Measurements from ENCODE around the gene MAGI2.

MAGI2 gene

DNA sequence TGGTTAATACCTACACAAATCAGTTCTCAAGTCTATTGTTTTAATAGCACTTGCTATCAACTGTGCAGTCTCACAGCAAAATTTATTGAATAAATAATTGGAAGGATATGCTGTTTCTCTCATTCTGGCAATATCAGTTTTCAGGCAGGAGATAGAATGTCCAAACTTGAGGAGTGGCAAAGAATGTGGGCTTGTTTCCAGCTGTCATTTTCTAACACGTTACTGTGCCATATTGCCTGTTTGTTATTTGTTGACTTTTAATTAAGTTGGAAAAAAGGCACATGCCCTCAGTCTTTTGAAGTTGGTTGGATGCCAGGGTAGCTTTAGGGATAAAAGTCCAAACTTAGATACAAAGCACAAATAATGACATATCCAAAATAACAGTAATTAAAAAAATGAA, 52.2 kb downstream of the MAGI2 start:
- Histone ChIP-seq H3K27ac (ENCODE audit: low read length, poor library complexity, severe bottlenecking) (no peak overlapping the region), H4K8ac (ENCODE audit: low read length) (no peak overlapping the region), H3K4me1 (ENCODE audit: control insufficient read depth, insufficient read depth, low read depth, low read length) (no peaks in the 10 kb centered on the region), H3K9ac (ENCODE audit: low read length) (no peak overlapping the region), H3K27me3 (ENCODE audit: control insufficient read depth in 1 of 2, insufficient read depth in 1 of 2, low read length in 2 of 2) (no peaks in the 10 kb centered on the region), H3K4me3 (ENCODE audit: insufficient read depth in 1 of 2, low read depth in 1 of 2, low read length in 2 of 2) (no peak overlapping the region), H2BK12ac (ENCODE audit: low read length in 2 of 2) (no peak overlapping the region), H2AK5ac (ENCODE audit: low read length, severe bottlenecking) (no peak overlapping the region), H3K23ac (ENCODE audit: low read length in 2 of 2) (no peak overlapping the region), H3K4ac (ENCODE audit: low read depth in 1 of 2, low read length in 2 of 2) (no peak overlapping the region), H2BK120ac (ENCODE audit: low read depth, low read length) (no peak overlapping the region), H3K4me2 (ENCODE audit: low read length, poor library complexity, severe bottlenecking) (no peak overlapping the region), H3K79me1 (replicated peaks; ENCODE audit: low read length, poor library complexity, severe bottlenecking) (no peaks in the 10 kb centered on the region), H3K18ac (ENCODE audit: low read depth in 1 of 2, low read length in 2 of 2) (no peak overlapping the region), H3K14ac (ENCODE audit: low read length in 2 of 2) (no peak overlapping the region), H2BK5ac (ENCODE audit: low read depth, low read length, poor library complexity, severe bottlenecking) (no peak overlapping the region), H4K91ac (ENCODE audit: low read length) (no peak overlapping the region), H3K9me3 (ENCODE audit: control insufficient read depth, low read length) (no peaks in the 10 kb centered on the region), H3K36me3 (ENCODE audit: control insufficient read depth in 1 of 2, insufficient read depth in 2 of 2, low read depth in 1 of 2, low read length in 2 of 2) (no peaks in the 10 kb centered on the region), H2BK15ac (ENCODE audit: low read depth, poor library complexity, severe bottlenecking) (no peak overlapping the region), H2AFZ (ENCODE audit: low read depth, low read length) (no peak overlapping the region)
- WGBS: 92% methylated on average over 1 of the region's 1 CpG
- no peak for DNase-seq

DNA sequence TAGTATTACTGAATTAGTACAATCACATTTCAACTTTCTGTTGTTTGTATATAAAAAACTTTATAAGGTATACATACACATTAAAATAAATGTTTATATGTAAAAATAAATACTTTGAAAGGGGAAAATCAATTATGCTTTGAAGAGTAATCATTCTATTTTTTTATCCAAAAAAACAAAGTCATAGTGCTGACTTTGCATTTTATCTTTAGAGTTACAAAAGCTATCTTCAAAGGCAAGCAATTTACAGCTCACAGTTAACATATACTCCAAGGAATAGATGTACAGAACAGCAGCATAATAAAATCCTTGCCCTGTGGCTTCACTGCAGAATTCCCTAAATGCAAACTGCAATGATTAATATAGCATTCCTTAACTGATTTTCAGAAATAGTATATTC, 53.2 kb downstream of the MAGI2 start:
- H3K14ac ChIP-seq (ENCODE audit: low read length in 2 of 2): no peak overlapping the region
- no peak overlapping the region for H2BK12ac ChIP-seq (ENCODE audit: low read length in 2 of 2)
- no peaks in the 10 kb centered on the region for H3K27me3 ChIP-seq (ENCODE audit: control insufficient read depth in 1 of 2, insufficient read depth in 1 of 2, low read length in 2 of 2)
- H2AK5ac ChIP-seq (ENCODE audit: low read length, severe bottlenecking): no peak overlapping the region
- H3K9me3 ChIP-seq (ENCODE audit: control insufficient read depth, low read length): no peaks in the 10 kb centered on the region
- no peak overlapping the region for H2BK15ac ChIP-seq (ENCODE audit: low read depth, poor library complexity, severe bottlenecking)
- H2BK120ac ChIP-seq (ENCODE audit: low read depth, low read length): no peak overlapping the region
- no peaks in the 10 kb centered on the region for H3K4me1 ChIP-seq (ENCODE audit: control insufficient read depth, insufficient read depth, low read depth, low read length)
- H4K91ac ChIP-seq (ENCODE audit: low read length): no peak overlapping the region
- no peaks in the 10 kb centered on the region for H3K36me3 ChIP-seq (ENCODE audit: control insufficient read depth in 1 of 2, insufficient read depth in 2 of 2, low read depth in 1 of 2, low read length in 2 of 2)
- no peak for DNase-seq
- H3K79me1 ChIP-seq (replicated peaks; ENCODE audit: low read length, poor library complexity, severe bottlenecking): no peaks in the 10 kb centered on the region
- H3K4ac ChIP-seq (ENCODE audit: low read depth in 1 of 2, low read length in 2 of 2): no peak overlapping the region
- no peak overlapping the region for H3K9ac ChIP-seq (ENCODE audit: low read length)
- H3K18ac ChIP-seq (ENCODE audit: low read depth in 1 of 2, low read length in 2 of 2): no peak overlapping the region
- no peak overlapping the region for H2BK5ac ChIP-seq (ENCODE audit: low read depth, low read length, poor library complexity, severe bottlenecking)
- no peak overlapping the region for H3K27ac ChIP-seq (ENCODE audit: low read length, poor library complexity, severe bottlenecking)
- H3K4me3 ChIP-seq (ENCODE audit: insufficient read depth in 1 of 2, low read depth in 1 of 2, low read length in 2 of 2): no peak overlapping the region
- H2AFZ ChIP-seq (ENCODE audit: low read depth, low read length): no peak overlapping the region
- no peak overlapping the region for H3K4me2 ChIP-seq (ENCODE audit: low read length, poor library complexity, severe bottlenecking)
- H4K8ac ChIP-seq (ENCODE audit: low read length): no peak overlapping the region
- no peak overlapping the region for H3K23ac ChIP-seq (ENCODE audit: low read length in 2 of 2)

DNA sequence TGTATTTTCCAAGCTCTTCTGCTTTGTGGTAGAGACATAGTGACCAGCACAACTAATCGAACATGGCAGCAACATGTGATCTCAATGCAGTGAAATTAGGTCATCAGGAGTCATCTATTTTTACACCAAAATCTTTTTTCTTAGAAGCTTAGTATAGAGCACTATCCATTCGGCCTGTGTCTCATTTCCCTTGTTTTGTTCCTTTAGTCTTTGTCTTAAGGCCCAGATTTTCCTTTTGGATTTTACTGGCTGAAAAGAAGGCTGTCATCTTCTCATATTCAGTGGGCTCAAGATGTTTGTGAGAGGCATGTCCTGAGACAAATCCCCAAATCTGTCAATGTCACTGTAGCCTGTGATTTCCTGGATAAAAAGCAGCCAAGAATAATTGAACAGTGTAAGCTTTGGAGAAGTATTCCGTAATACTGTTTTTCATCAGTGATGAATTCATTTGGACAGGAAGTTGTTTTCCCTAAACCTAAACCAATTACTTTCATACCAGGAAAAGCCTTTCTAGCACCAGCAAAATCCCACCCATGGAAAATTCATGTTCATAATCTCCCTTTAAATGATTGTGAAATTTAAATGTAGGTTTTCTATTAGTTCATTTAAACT, 55.2 kb downstream of the MAGI2 start:
- Histone ChIP-seq H3K4me3 (ENCODE audit: insufficient read depth in 1 of 2, low read depth in 1 of 2, low read length in 2 of 2) (no peak overlapping the region), H3K23ac (ENCODE audit: low read length in 2 of 2) (no peak overlapping the region), H3K9ac (ENCODE audit: low read length) (peak overlapping the region; percentile 31), H3K9me3 (ENCODE audit: control insufficient read depth, low read length) (no peaks in the 10 kb centered on the region), H3K4me1 (ENCODE audit: control insufficient read depth, insufficient read depth, low read depth, low read length) (no peaks in the 10 kb centered on the region), H2AK5ac (ENCODE audit: low read length, severe bottlenecking) (no peak overlapping the region), H3K14ac (ENCODE audit: low read length in 2 of 2) (no peak overlapping the region), H2BK120ac (ENCODE audit: low read depth, low read length) (no peak overlapping the region), H4K8ac (ENCODE audit: low read length) (no peak overlapping the region), H2AFZ (ENCODE audit: low read depth, low read length) (no peak overlapping the region), H3K18ac (ENCODE audit: low read depth in 1 of 2, low read length in 2 of 2) (no peak overlapping the region), H2BK15ac (ENCODE audit: low read depth, poor library complexity, severe bottlenecking) (no peak overlapping the region), H2BK5ac (ENCODE audit: low read depth, low read length, poor library complexity, severe bottlenecking) (no peak overlapping the region), H3K4ac (ENCODE audit: low read depth in 1 of 2, low read length in 2 of 2) (no peak overlapping the region), H3K79me1 (replicated peaks; ENCODE audit: low read length, poor library complexity, severe bottlenecking) (no peaks in the 10 kb centered on the region), H3K4me2 (ENCODE audit: low read length, poor library complexity, severe bottlenecking) (no peak overlapping the region), H3K27ac (ENCODE audit: low read length, poor library complexity, severe bottlenecking) (no peak overlapping the region), H3K27me3 (ENCODE audit: control insufficient read depth in 1 of 2, insufficient read depth in 1 of 2, low read length in 2 of 2) (no peaks in the 10 kb centered on the region), H4K91ac (ENCODE audit: low read length) (no peak overlapping the region), H3K36me3 (ENCODE audit: control insufficient read depth in 1 of 2, insufficient read depth in 2 of 2, low read depth in 1 of 2, low read length in 2 of 2) (no peaks in the 10 kb centered on the region), H2BK12ac (ENCODE audit: low read length in 2 of 2) (no peak overlapping the region)
- WGBS: 84% methylated on average over 2 of the region's 3 CpGs
- no peak for DNase-seq

DNA sequence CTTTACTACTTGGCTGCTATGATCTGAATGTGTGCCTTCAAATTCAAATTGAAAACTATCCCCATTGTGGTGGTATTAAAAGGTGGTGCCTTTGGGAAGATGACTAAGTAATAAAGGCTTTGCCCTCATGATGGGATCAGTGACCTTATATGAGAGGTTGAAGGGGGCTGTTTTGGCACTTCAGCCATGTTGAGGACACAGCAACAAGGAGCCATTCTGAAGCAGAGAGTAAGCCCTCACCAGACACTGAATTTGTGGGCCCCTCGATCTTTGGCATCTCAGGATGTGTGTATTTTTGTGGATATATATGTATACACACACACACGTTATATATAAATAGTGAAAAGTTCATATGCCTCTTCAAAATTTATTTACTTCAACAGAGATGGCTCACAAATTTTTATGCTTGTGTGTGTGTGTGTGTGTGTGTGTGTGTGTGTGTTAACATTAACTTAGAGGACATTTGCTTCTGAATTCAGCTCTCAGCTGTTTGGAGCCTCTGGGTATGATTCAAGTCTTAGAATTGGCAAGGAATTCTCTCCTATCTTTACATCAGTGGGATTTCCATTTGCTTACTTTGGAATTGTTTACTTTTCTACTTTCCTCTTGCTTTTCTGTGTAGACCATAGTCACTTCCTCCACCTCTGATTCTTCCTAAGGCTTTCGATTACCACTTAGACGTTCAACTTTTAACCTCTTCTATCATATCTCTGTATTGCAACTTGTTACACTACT, 66.6 kb downstream of the MAGI2 start:
- no peaks in the 10 kb centered on the region for H3K36me3 ChIP-seq (ENCODE audit: control insufficient read depth in 1 of 2, insufficient read depth in 2 of 2, low read depth in 1 of 2, low read length in 2 of 2)
- no peak overlapping the region for H2AFZ ChIP-seq (ENCODE audit: low read depth, low read length)
- H4K8ac ChIP-seq (ENCODE audit: low read length): no peak overlapping the region
- H3K4me1 ChIP-seq (ENCODE audit: control insufficient read depth, insufficient read depth, low read depth, low read length): no peaks in the 10 kb centered on the region
- no peak overlapping the region for H3K4me3 ChIP-seq (ENCODE audit: insufficient read depth in 1 of 2, low read depth in 1 of 2, low read length in 2 of 2)
- WGBS: 31% methylated on average over 2 of the region's 4 CpGs
- no peak overlapping the region for H3K9ac ChIP-seq (ENCODE audit: low read length)
- peaks cover under 1% of the 10 kb centered on the region for H3K9me3 ChIP-seq (ENCODE audit: control insufficient read depth, low read length)
- peak overlapping the region in 1 of 2 experiments; percentile 24 for H2BK12ac ChIP-seq (ENCODE audit: low read length in 2 of 2)
- no peak overlapping the region for H2BK15ac ChIP-seq (ENCODE audit: low read depth, poor library complexity, severe bottlenecking)
- peak; percentile 66 for DNase-seq
- H3K23ac ChIP-seq (ENCODE audit: low read length in 2 of 2): no peak overlapping the region
- H3K4ac ChIP-seq (ENCODE audit: low read depth in 1 of 2, low read length in 2 of 2): no peak overlapping the region
- no peak overlapping the region for H2AK5ac ChIP-seq (ENCODE audit: low read length, severe bottlenecking)
- no peak overlapping the region for H2BK5ac ChIP-seq (ENCODE audit: low read depth, low read length, poor library complexity, severe bottlenecking)
- no peak overlapping the region for H3K14ac ChIP-seq (ENCODE audit: low read length in 2 of 2)
- H4K91ac ChIP-seq (ENCODE audit: low read length): no peak overlapping the region
- no peak overlapping the region for H3K27ac ChIP-seq (ENCODE audit: low read length, poor library complexity, severe bottlenecking)
- no peaks in the 10 kb centered on the region for H3K79me1 ChIP-seq (replicated peaks; ENCODE audit: low read length, poor library complexity, severe bottlenecking)
- H2BK120ac ChIP-seq (ENCODE audit: low read depth, low read length): no peak overlapping the region
- no peak overlapping the region for H3K4me2 ChIP-seq (ENCODE audit: low read length, poor library complexity, severe bottlenecking)
- H3K27me3 ChIP-seq (ENCODE audit: control insufficient read depth in 1 of 2, insufficient read depth in 1 of 2, low read length in 2 of 2): no peaks in the 10 kb centered on the region
- H3K18ac ChIP-seq (ENCODE audit: low read depth in 1 of 2, low read length in 2 of 2): peak overlapping the region in 1 of 2 experiments; percentile 76
